ENCODE data around the gene BBX.

DNA sequence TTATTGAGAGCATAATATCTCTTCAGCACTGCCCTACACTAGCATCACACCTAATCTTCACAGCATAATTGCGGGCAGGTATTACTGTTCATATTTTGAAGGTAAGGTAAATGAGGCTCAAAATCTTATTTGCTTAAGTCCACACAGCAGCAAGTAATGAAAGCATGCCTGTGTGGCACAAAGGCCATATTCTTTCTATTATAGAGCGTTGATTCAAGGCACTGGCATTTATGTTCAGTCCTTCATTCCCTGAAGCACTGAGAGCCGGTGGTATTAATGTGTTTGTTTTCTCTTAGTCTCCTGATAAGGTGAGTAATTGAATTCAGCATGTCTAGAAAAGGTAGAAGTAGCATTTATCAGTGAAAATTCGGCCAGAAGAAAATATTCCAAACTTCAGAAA is 231.2 kb downstream of the BBX start:
- TF ChIP-seq, protein P1, sequence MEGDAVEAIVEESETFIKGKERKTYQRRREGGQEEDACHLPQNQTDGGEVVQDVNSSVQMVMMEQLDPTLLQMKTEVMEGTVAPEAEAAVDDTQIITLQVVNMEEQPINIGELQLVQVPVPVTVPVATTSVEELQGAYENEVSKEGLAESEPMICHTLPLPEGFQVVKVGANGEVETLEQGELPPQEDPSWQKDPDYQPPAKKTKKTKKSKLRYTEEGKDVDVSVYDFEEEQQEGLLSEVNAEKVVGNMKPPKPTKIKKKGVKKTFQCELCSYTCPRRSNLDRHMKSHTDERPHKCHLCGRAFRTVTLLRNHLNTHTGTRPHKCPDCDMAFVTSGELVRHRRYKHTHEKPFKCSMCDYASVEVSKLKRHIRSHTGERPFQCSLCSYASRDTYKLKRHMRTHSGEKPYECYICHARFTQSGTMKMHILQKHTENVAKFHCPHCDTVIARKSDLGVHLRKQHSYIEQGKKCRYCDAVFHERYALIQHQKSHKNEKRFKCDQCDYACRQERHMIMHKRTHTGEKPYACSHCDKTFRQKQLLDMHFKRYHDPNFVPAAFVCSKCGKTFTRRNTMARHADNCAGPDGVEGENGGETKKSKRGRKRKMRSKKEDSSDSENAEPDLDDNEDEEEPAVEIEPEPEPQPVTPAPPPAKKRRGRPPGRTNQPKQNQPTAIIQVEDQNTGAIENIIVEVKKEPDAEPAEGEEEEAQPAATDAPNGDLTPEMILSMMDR (conservative IDR thresholded peaks at IDR 0.05 in 1 of 2, IDR thresholded peaks at IDR 0.05 in 1 of 2; ENCODE audit: extremely low read depth in 1 of 2, insufficient read depth in 1 of 2, low read depth in 1 of 2, low read length in 2 of 2) = no peak
- no peak for TF ChIP-seq EZH2 (IDR thresholded peaks at IDR 0.05; ENCODE audit: borderline replicate concordance, low read length)

All from mammary epithelial cell (primary cell).